HG03457 (cell line): Measurements from ENCODE around the gene P3H3.

Source experiments
- ATAC-seq: cut with Tn5 transposase; IDR thresholded peaks from one replicate; pipeline ENCODE4 v1.9.1; 2021; ENCODE audit warnings: moderate number of reproducible peaks; ENCODE audit not compliant: unreplicated experiment

The P3H3 gene

DNA sequence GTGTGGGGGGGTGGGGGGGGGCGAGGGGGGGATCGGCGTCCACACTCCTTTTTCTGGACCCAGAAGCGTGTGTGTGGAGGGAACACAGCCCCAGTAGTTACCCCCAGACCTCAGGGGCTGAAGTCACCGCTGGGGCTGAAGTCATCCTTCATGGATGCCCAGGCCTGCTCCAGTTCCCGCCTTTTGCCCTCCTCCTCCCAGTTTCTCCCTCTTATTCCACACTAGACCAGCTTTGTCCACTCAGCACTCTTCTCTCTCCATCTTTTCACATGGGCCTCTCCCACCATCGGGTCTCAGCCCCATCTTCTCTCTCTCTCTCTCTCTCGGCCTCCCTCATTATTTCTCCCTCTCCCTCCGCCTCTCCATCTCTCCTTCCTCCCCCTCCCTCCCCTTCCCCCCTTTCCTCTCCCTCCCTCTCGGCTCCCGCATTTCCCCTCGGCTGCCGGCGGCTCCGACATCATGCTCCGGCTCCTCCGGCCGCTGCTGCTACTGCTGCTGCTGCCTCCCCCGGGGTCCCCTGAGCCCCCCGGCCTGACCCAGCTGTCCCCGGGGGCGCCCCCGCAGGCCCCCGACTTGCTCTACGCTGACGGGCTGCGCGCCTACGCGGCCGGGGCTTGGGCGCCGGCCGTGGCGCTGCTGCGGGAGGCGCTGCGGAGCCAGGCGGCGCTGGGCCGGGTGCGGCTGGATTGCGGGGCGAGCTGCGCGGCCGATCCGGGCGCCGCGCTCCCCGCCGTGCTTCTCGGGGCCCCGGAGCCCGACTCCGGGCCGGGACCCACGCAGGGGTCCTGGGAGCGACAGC lies at the start of gene P3H3:
P3H3 (plus strand) TSS at position 426 of the 799 bp plus-strand sequence; CDS start at position 460, 34 bp downstream.
- no peak for ATAC-seq

GRCh38 chr12:6778574-6779550 lies 49.3 kb upstream of the P3H3 start:
- ATAC-seq = peak; percentile 64

GRCh38 chr12:6779708-6780432 lies 48.3 kb upstream of the P3H3 start:
- ATAC-seq = no peak

DNA sequence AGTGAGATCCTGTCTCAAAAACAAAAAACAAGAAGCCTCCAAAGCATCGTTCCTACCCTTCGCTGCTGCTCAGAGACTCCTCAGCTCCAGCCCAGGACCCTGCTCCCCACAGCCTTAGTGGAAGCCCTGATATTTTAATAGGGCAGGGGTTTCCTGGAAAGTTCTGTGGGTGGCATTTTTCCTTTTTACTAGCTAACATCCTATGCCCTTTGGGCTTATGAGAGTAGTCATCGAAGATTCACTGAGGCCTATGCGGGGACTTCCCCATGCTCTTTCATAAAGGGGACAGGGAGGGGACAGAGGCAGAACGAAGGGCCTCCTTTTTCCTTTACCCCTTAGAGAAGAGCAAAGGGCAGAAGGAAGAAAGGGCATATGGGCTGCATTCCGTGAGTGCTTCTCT lies 47.6 kb upstream of the P3H3 start:
- ATAC-seq = no peak

GRCh38 chr12:6782119-6782518 lies 46.1 kb upstream of the P3H3 start:
- ATAC-seq = no peak

GRCh38 chr12:6782850-6783566 lies 45.2 kb upstream of the P3H3 start:
- ATAC-seq = no peak

- ATAC-seq = no peak
These were observed 44.4 kb upstream of the P3H3 start for GRCh38 chr12:6783828-6784227.

GRCh38 chr12:6784296-6784695 lies 43.9 kb upstream of the P3H3 start:
- no peak for ATAC-seq

- ATAC-seq = no peak
These were observed 43.4 kb upstream of the P3H3 start for GRCh38 chr12:6784761-6785160.

DNA sequence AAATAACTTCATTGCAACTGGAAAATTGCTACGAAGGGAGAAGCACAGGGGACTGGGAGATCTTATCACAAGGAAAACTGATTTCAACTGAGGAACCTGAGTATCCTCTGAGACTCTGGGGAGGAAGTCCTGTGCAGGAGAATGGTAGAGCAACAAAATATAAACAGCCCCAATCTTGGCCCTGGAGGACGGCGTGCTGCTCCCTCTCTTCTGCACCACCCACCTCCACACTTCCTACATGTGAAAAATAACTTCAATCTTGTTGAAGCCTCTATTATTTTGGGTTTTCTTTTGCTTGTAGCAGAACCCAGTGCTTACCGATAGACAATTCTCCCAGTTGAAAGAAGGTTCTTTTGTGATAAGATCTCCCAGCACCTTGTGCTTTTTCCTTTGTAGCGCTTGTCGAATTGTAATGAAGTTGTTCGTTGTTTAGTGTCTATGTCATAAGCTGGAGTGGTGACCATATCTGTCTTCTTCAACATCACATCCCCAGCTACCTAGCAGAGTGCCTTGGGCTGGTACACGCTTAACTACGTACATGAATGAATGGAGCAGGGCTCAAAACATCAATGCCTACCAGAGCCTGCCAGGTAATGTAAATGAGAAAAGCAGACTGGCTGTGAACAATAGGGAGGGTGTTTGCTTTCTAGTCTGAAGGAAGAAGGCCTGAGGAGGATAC lies 41.7 kb upstream of the P3H3 start:
- no peak for ATAC-seq

DNA sequence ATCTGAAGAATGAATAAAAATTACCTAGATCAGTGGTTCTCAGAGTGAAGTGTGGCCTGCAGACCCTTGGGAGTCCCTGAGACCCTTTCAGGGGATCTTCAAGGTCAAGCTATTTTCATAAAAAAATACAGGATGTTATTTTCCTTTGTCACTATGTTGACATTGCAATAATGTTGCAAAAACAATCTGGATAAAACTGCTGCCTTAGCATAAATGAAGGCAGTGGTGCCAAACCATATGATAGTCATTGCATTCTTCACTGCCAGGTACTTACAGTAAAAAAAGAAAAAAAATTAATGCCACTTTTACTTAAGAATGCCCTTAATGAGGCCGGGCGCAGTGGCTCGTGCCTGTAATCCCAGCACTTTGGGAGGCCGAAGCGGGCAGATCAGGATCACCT lies 40.9 kb upstream of the P3H3 start:
- ATAC-seq = no peak

- no peak for ATAC-seq
These were observed 39.0 kb upstream of the P3H3 start, which contains the start of gene CD4 for GRCh38 chr12:6788972-6789924. Gene CD4 (plus strand): TSS chr12:6789528. CDS start chr12:6800139, 10,611 bp downstream.

DNA sequence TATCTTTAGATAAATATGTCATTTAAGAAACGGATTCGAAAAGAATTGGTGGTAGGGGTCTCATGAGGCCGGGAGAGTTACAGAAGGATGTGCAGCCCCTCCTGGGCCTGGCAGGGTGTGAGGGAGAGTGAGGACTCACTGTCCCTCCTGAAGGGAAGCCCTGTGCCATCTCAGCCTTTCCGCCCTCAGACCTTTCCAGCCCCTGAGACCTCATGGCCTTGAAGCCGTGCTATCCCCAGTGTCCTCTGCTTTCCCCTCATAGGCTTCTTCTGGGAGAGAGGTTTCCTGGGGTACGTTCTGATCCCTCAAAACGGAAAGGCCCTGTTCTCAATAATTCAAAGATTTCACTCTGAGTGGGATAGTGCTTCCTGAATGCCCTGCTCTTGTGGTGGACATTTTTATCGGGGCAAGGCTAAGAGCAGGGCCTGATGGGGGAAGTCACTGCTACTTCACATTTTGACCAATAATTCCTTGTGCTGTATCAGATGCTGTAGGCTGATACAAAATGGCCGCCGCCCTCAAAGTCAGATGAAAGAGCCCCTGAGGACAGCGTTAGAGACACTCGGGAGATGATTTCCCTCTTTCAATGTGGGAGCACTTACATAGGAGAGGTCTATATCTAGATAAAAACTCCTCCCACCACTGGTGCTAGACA lies 37.6 kb upstream of the P3H3 start:
- no peak for ATAC-seq

DNA sequence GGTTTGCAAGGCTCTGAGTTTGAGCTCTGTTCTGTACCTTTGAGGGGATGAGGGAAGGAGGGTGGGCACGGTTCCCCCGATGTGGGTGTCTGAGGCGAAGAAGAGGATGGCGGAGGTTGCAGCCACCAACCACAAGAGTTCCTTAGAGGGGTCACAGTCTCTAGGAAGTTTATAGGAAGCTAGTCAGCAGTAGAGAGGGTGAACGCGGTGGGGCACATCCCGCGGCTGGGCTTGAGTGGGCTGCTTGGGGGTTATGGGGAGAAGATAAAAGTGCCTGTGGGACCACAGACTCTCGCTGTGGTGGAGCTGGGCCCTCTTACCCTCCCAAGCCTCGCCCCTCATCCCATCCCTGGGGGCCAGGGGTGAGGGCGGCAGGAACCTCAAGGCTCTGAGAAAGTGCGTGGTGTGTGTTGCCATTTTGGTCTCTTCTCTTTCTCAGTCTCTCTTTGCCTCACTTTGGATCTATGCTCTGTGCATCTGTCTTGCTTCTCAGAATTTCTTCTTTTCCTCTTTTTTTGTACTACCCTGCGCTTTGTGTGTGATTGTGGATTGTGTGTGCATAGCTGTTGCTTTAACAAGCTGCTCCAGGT lies 36.2 kb upstream of the P3H3 start:
- ATAC-seq = no peak

- no peak for ATAC-seq
These were observed 35.5 kb upstream of the P3H3 start for GRCh38 chr12:6792522-6793201.

GRCh38 chr12:6795088-6795487 lies 33.1 kb upstream of the P3H3 start:
- ATAC-seq = no peak

- ATAC-seq = no peak
These were observed 31.6 kb upstream of the P3H3 start for GRCh38 chr12:6796576-6796975.
